Bronchial epithelial cell (primary cell): ENCODE results near the gene RAD51B. TPM values are rescaled to one million over a fixed set of nuclear protein-coding genes. Genes with fewer than 3 reads are reported as not detected.
A peak's percentile ranks its signal among the peaks of the same experiment; 100 is the strongest.

Experiments used
- DNase-seq: peaks from one replicate; pipeline ENCODE4 v3.0.0-alpha.2; 2010; ENCODE audit warnings: low read depth
- FAIRE-seq: peaks from 2 replicates; lab custom pipeline; 2011; peaks lifted over from hg19 to GRCh38; lab: Jason Lieb, UNC
- H3K27me3 ChIP-seq: 2 replicates; pipeline ENCODE4 v1.5.1; 2011; ENCODE audit warnings: low read length; ENCODE audit not compliant: control insufficient read depth, insufficient read depth
- H3K36me3 ChIP-seq: 2 replicates; pipeline ENCODE4 v1.5.1; 2011; ENCODE audit warnings: low read length; ENCODE audit not compliant: control insufficient read depth, insufficient read depth
- H3K4me3 ChIP-seq: 2 replicates; pipeline ENCODE4 v1.5.1; 2011; ENCODE audit warnings: mild to moderate bottlenecking, low read depth, low read length, control low read depth
- CTCF ChIP-seq: IDR thresholded peaks from 2 replicates; pipeline ENCODE4 v1.5.1; 2011; ENCODE audit warnings: mild to moderate bottlenecking, moderate library complexity, low read length, control low read depth, inconsistent platforms; ENCODE audit not compliant: insufficient read depth, severe bottlenecking
- total RNA-seq: library from RNA; depleted of rRNA; stranded (reverse); fragments of >200 nt; gene quantifications from 2 replicates; pipeline ENCODE4 v1.2.1, GENCODE V29; 2014

Gene RAD51B
- total RNA-seq, 1 donor from 2014 or later = 12.1 TPM

DNA sequence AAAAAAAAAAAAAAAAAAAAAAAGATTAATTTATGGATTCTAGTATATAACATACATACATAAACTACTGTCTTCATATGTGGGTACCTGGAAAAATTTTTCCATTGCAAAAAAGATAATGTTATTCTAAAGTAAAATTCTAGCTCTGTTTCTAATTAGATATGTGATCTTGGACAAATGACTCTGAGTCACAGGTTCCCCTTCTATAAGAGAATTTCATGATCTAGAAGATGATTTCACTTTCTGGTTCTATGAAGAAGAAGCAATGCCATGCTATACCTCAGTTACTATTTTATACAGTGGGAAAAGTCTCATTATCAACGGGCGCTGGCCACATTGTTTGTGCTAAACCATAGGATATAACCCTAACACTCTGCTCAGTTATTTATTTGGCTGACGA is 622.0 kb downstream of the RAD51B start:
- Histone ChIP-seq H3K36me3 (no peaks in the 10 kb centered on the region), H3K27me3 (no peaks in the 10 kb centered on the region), H3K4me3 (no peak overlapping the region)
- no peak for DNase-seq
- no peak for FAIRE-seq
- no peak for TF ChIP-seq CTCF

- DNase-seq (no peak), FAIRE-seq (no peak)
- no peak for TF ChIP-seq CTCF
- Histone ChIP-seq H3K27me3 (no peaks in the 10 kb centered on the region), H3K4me3 (no peak overlapping the region), H3K36me3 (no peaks in the 10 kb centered on the region)
Measured at GRCh38 chr14:68442828-68443629, 623.5 kb downstream of the RAD51B start.

DNA sequence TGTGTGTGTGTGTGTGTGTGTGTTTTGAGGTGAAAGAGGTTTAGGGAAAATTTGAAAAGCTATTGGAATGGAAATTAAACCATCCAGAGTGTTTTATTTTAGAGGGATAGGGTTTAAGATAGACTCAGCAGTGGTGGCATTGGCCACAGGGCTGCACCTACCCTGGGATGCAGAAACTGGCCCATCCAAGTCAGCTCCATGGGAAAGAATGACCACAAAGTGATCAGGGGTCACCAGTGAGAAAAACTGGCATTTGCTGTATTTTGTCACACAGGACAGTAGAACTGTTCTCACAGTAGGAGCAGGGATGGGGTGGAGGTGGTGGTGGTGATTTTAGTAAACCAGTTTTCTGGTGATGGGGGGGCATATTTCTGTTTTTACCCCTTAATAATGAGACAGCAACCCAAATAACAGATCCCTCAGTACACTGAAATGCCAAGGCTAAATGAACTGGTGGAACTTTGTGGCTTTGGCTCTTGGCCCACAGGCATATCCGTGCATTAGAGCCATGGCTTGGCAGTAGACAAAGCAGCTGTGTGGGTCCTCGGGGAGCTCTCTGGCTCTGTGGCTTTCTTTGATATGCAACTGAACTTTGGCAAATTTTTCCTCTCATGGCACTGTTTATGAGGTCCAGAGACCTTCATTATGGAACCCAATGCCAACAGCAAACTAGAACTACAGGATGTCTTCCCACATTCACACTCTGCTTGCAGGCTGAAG is 625.0 kb downstream of the RAD51B start:
- FAIRE-seq = peak; percentile 58

GRCh38 chr14:68446243-68447040 is 626.9 kb downstream of the RAD51B start:
- no peaks in the 10 kb centered on the region for H3K27me3 ChIP-seq
- no peaks in the 10 kb centered on the region for H3K36me3 ChIP-seq
- FAIRE-seq (no peak), DNase-seq (peak; percentile 29)
- TF ChIP-seq CTCF = no peak
- no peak overlapping the region for H3K4me3 ChIP-seq

More for the DNA sequence above, 625.0 kb downstream of the RAD51B start:
- Histone ChIP-seq H3K4me3 (no peak overlapping the region), H3K36me3 (no peaks in the 10 kb centered on the region), H3K27me3 (no peaks in the 10 kb centered on the region)
- TF ChIP-seq CTCF = no peak
- no peak for DNase-seq

DNA sequence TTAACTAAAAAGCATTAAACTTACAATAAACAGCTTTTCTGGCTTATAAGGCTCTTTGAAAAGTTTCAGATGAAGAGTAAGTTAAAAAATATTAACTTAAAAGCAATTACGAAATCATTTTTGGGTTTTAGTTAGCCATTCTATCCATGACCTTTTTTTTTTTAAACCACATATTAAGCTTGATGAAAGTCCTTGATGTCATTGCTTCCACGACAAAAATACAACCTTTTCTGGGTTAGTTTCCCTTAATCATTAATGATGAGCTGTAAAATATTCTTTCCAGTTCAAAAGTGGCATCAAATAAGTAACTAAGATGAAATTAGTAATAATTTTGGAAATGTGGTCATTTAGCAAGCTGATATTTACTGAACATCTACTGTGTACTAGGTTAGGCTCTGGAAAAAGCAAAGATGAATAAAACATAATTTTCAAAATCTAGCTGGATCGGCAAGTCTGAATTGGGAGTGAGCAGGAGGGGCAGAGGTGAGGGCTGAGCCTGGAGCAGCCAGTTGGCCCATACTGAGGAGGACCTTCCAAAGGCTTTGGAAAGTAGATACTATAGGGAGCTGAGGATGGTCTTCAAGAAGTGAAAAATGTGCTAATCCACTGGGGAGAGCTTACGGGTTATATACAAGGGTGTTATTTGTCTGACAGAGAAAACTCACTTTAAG is 628.1 kb downstream of the RAD51B start:
- no peaks in the 10 kb centered on the region for H3K36me3 ChIP-seq
- FAIRE-seq = no peak
- H3K4me3 ChIP-seq = no peak overlapping the region
- no peak for TF ChIP-seq CTCF
- no peaks in the 10 kb centered on the region for H3K27me3 ChIP-seq
- DNase-seq = no peak
